ENCODE measurements around the gene TRAF3. TPM values are rescaled to one million over a fixed set of nuclear protein-coding genes. Genes with fewer than 3 reads are reported as not detected.

Gene TRAF3
- total RNA-seq, 1 donor from 2014 or later: 25.8 TPM

- Mint-ChIP-seq H3K9me3 (no peaks in the 10 kb centered on the region), H3K27me3 (ENCODE audit: low read depth) (no peaks in the 10 kb centered on the region), H3K27ac (ENCODE audit: unreplicated experiment) (no peak overlapping the region), H3K4me3 (no peak overlapping the region), H3K36me3 (ENCODE audit: low read depth) (peaks cover 5% of the 10 kb centered on the region), H3K4me1 (no peaks in the 10 kb centered on the region)
- no peak for DNase-seq (ENCODE audit: low read depth, low spot score)
- no peak for TF ChIP-seq CTCF (conservative IDR thresholded peaks at IDR 0.05)
These were observed 173.8 kb downstream of the TRAF3 start for GRCh38 chr14:102951034-102951433.

DNA sequence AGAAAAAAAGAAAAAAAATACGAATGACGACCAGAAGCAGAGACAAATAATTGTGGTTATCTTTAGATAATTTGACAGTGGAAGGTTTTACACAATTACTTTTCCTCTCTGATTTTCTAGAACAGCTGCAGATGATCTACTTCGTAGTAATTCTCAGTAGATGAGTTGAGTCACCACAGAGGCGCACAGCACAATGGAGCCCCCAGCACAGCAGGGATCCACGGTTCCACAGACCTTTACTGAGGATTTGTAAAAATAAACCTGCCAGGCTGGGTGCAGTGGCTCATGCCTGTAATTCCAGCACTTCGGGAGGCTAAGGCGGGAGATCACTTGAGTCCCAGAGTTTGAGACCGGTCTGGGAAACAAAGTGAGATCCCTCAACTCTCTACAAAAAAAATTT lies 174.6 kb downstream of the TRAF3 start:
- Mint-ChIP-seq H3K27ac (ENCODE audit: unreplicated experiment) (no peak overlapping the region), H3K4me3 (no peak overlapping the region), H3K27me3 (ENCODE audit: low read depth) (no peaks in the 10 kb centered on the region)

DNA sequence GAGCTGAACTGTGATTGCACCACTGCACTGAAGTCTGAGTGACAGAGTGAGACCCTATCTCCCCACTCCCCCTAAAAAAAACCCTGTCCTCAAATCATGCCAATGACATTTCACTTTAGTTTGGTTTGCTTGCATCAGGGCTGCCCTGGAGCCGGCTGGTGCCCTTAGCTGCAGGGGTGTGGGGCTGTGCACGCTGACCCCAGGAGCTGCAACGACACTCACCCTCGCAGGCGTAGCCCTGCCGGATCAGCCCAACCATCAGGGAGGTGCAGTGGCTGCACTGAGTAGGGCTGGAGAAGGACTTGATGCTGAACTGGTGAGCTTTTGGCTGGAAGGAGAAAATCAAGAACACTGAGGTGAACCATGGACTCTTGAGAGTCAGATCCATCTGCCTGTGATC lies 175.0 kb downstream of the TRAF3 start:
- H3K36me3 Mint-ChIP-seq (ENCODE audit: low read depth): peaks cover 5% of the 10 kb centered on the region
- H3K4me3 Mint-ChIP-seq: no peak overlapping the region
- no peak overlapping the region for H3K27ac Mint-ChIP-seq (ENCODE audit: unreplicated experiment)
- no peak for TF ChIP-seq CTCF (conservative IDR thresholded peaks at IDR 0.05)
- no peaks in the 10 kb centered on the region for H3K27me3 Mint-ChIP-seq (ENCODE audit: low read depth)
- H3K9me3 Mint-ChIP-seq: no peaks in the 10 kb centered on the region
- no peaks in the 10 kb centered on the region for H3K4me1 Mint-ChIP-seq
- no peak for DNase-seq (ENCODE audit: low read depth, low spot score)

More for the DNA sequence above, 174.6 kb downstream of the TRAF3 start:
- H3K9me3 Mint-ChIP-seq: no peaks in the 10 kb centered on the region
- no peak for TF ChIP-seq CTCF (conservative IDR thresholded peaks at IDR 0.05)
- DNase-seq (ENCODE audit: low read depth, low spot score): no peak
- no peaks in the 10 kb centered on the region for H3K4me1 Mint-ChIP-seq
- H3K36me3 Mint-ChIP-seq (ENCODE audit: low read depth): peaks cover 5% of the 10 kb centered on the region

GRCh38 chr14:102953100-102953499 lies 175.9 kb downstream of the TRAF3 start:
- Mint-ChIP-seq H3K4me3 (no peak overlapping the region), H3K4me1 (no peaks in the 10 kb centered on the region), H3K27ac (ENCODE audit: unreplicated experiment) (no peak overlapping the region), H3K36me3 (ENCODE audit: low read depth) (peaks cover 8% of the 10 kb centered on the region), H3K27me3 (ENCODE audit: low read depth) (no peaks in the 10 kb centered on the region), H3K9me3 (no peaks in the 10 kb centered on the region)
- no peak for DNase-seq (ENCODE audit: low read depth, low spot score)
- no peak for TF ChIP-seq CTCF (conservative IDR thresholded peaks at IDR 0.05)

DNA sequence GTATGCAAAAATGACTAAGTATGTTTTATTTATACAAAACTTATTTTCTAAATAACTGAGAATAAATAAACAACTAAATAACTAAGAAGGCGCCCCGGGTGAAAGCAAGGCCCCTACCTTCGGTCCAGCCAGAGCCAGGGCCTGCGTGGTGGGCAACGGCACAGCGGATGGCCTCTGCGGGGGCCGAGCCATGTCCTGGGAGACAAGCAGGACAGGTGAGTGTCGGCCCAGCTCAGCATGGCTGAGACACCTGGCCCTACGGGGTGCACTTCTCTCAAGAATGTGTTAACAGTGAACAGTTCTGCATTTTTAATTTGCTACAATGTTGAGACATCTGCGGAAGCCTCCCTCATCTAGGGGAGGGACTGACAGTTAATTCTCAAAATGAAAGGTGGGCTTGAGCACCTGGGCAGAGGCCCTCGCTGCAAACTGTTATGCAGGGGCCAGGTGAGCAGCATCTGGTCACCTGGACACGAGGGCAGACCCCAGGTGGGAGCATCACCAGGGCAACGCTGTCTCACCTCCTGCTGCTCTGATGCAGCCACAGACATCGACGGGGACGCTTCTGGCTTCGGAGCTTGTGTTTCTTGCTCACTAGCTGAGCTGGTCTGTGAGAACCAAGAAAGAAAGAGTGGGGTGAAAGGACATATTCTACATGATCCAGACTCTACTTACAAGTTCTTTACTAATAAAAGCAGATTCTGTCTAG lies 177.0 kb downstream of the TRAF3 start:
- no peak for DNase-seq (ENCODE audit: low read depth, low spot score)
- Mint-ChIP-seq H3K27ac (ENCODE audit: unreplicated experiment) (no peak overlapping the region), H3K4me3 (no peak overlapping the region), H3K4me1 (no peaks in the 10 kb centered on the region), H3K9me3 (no peaks in the 10 kb centered on the region), H3K36me3 (ENCODE audit: low read depth) (peaks cover 8% of the 10 kb centered on the region), H3K27me3 (ENCODE audit: low read depth) (no peaks in the 10 kb centered on the region)
- no peak for TF ChIP-seq CTCF (conservative IDR thresholded peaks at IDR 0.05)
